Esophagus squamous epithelium (tissue), 5 donors: ENCODE data around the gene OR2L8. TPM values are rescaled to one million over a fixed set of nuclear protein-coding genes. Genes with fewer than 3 reads are reported as not detected.
"Not testable (repeated sequence)": the region's sequence is repeated elsewhere in the genome, so short reads cannot be mapped to it uniquely, and the experiment has no call there.

Source experiments
- DNase-seq: peaks from one replicate; lab custom pipeline; 2025; lab: John Stamatoyannopoulos, UW
- H3K27ac ChIP-seq, 4 donors: fragments of 200-600 bp; sonication (generic); one replicate each; pipeline ENCODE4 v1.5.1; 2016 to 2019; ENCODE audit warnings: mild to moderate bottlenecking in 1 of 4
- H3K27me3 ChIP-seq, 4 donors: fragments of 200-600 bp; sonication (generic); 1 replicate in 3 of 4; 2 replicates in 1 of 4; pipeline versions ENCODE4 v1.5.1 to v1.6.0; 2017 to 2021; ENCODE audit warnings: antibody characterized with exemption in 1 of 4
- H3K36me3 ChIP-seq, 3 donors: fragments of 200-600 bp; sonication (generic); one replicate each; pipeline ENCODE4 v1.5.1; 2016 to 2019
- H3K4me1 ChIP-seq, 3 donors: fragments of 200-600 bp; sonication (generic); one replicate each; pipeline ENCODE4 v1.5.1; 2017 to 2019
- H3K4me3 ChIP-seq, 4 donors: fragments of 200-600 bp; sonication (generic); 1 replicate in 3 of 4; 2 replicates in 1 of 4; pipeline ENCODE4 v1.5.1; 2016 to 2019; ENCODE audit warnings: mild to moderate bottlenecking in 2 of 4, moderate library complexity in 1 of 4
- H3K9me3 ChIP-seq, 3 donors: fragments of 200-600 bp; sonication (generic); one replicate each; pipeline ENCODE4 v1.5.1; 2016 to 2019
- CTCF ChIP-seq, 6 experiments: fragments of 450-650 bp in 4 of 6; fragments of 200-600 bp in 2 of 6; sonication (generic) in 2 of 6; IDR thresholded peaks; one replicate each; pipeline ENCODE4 v1.5.1; 2016 to 2019; ENCODE audit warnings: antibody characterized with exemption in 6 of 6, mild to moderate bottlenecking in 4 of 6, moderate library complexity in 4 of 6
- POLR2A ChIP-seq, 4 donors: fragments of 450-650 bp; IDR thresholded peaks; one replicate each; pipeline ENCODE4 v1.6.1; 2017; ENCODE audit warnings: antibody characterized with exemption in 4 of 4, mild to moderate bottlenecking in 4 of 4, moderate library complexity in 3 of 4
- WGBS, 2 donors: methylation state at CpG; one replicate each; pipeline ENCODE4 v1.1.5; 2018; 5-methylcytosine and 5-hydroxymethylcytosine counted together
- intact Hi-C: fragments of 100-400 bp; cut with DNase I; formaldehyde crosslinking; loops from one replicate; pipeline ENCODE4 v1.15.0; 2022
- total RNA-seq, 4 donors: library from RNA; depleted of rRNA; stranded (reverse); fragments of >200 nt; gene quantifications; one replicate each; pipeline ENCODE4 v1.1.0, GENCODE V29; 2016
- donor health status: DM: yes; HTN: yes; CAD: no.

The OR2L8 gene
- total RNA-seq, 4 donors from 2014 or later, result not detected

- no peaks in the 10 kb centered on the region for H3K9me3 ChIP-seq
- H3K4me3 ChIP-seq, result no peak within 1 kb of the TSS
- H3K27me3 ChIP-seq, result no peaks in the 10 kb centered on the region
- no peak for TF ChIP-seq CTCF (IDR thresholded peaks at IDR 0.05)
- TF ChIP-seq POLR2A (IDR thresholded peaks at IDR 0.05), result no peak
- intact Hi-C loops, result no loop called here
- no peak for DNase-seq
- no peaks in the 10 kb centered on the region for H3K4me1 ChIP-seq
- no peak within 1 kb of the TSS for H3K27ac ChIP-seq
- 84 to 91% methylated on average over 6 to 9 of the region's 9 CpGs for WGBS, 2 donors
- no peaks in the 10 kb centered on the region for H3K36me3 ChIP-seq
Observed at GRCh38 chr1:247924868-247925267, 23.8 kb upstream of the OR2L8 start, which contains the start of gene OR2AJ1. OR2AJ1 (plus strand) TSS chr1:247924889; CDS start chr1:247933769, 8,880 bp downstream.

- WGBS, 2 donors, result 94 to 96% methylated on average over 8 of the region's 8 CpGs
- Histone ChIP-seq H3K4me1 (no peaks in the 10 kb centered on the region), H3K9me3 (peaks cover 0 to 15% (median 6%) of the 10 kb centered on the region in 3 donors), H3K4me3 (no peak overlapping the region), H3K27ac (no peak overlapping the region), H3K27me3 (peaks cover 0 to 7% (median 0%) of the 10 kb centered on the region in 4 donors), H3K36me3 (no peaks in the 10 kb centered on the region)
- DNase-seq, result no peak
- intact Hi-C loops, result no loop called here
- TF ChIP-seq CTCF (IDR thresholded peaks at IDR 0.05) (no peak), POLR2A (IDR thresholded peaks at IDR 0.05) (no peak)
Observed at GRCh38 chr1:247933989-247934388, 14.7 kb upstream of the OR2L8 start.

- H3K4me1 ChIP-seq, result no peaks in the 10 kb centered on the region
- no peaks in the 10 kb centered on the region for H3K36me3 ChIP-seq
- WGBS, 2 donors, result 56 to 85% methylated on average over 2 to 3 of the region's 9 CpGs
- DNase-seq, result no peak
- peaks cover 0 to 7% (median 0%) of the 10 kb centered on the region in 4 donors for H3K27me3 ChIP-seq
- no peak for TF ChIP-seq CTCF (IDR thresholded peaks at IDR 0.05)
- TF ChIP-seq POLR2A (IDR thresholded peaks at IDR 0.05), result no peak
- no peak overlapping the region for H3K4me3 ChIP-seq
- intact Hi-C loops, result no loop called here
- H3K27ac ChIP-seq, result no peak overlapping the region
- H3K9me3 ChIP-seq, result peaks cover 0 to 15% (median 6%) of the 10 kb centered on the region in 3 donors
Observed at GRCh38 chr1:247935781-247936180, 12.9 kb upstream of the OR2L8 start.

GRCh38 chr1:247936415-247936814 lies 12.2 kb upstream of the OR2L8 start:
- Histone ChIP-seq H3K4me1 (no peaks in the 10 kb centered on the region), H3K9me3 (peaks cover 0 to 15% (median 6%) of the 10 kb centered on the region in 3 donors), H3K36me3 (no peaks in the 10 kb centered on the region), H3K4me3 (no peak overlapping the region), H3K27ac (no peak overlapping the region), H3K27me3 (peaks cover 0 to 7% (median 0%) of the 10 kb centered on the region in 4 donors)
- intact Hi-C loops, result no loop called here
- WGBS, 2 donors, result 92 to 96% methylated on average over 12 to 18 of the region's 18 CpGs
- DNase-seq, result no peak
- TF ChIP-seq POLR2A (IDR thresholded peaks at IDR 0.05) (no peak), CTCF (IDR thresholded peaks at IDR 0.05) (no peak)

GRCh38 chr1:247936965-247937734 lies 11.5 kb upstream of the OR2L8 start:
- H3K27ac ChIP-seq, intact Hi-C loops, H3K4me1 ChIP-seq, H3K36me3 ChIP-seq, H3K27me3 ChIP-seq: not testable (repeated sequence)
- peak; percentile 3 for DNase-seq
- H3K4me3 ChIP-seq, result peak overlapping the region in 2 of 4 donors; percentile 27 to 67
- H3K9me3 ChIP-seq, result peaks cover 0 to 15% (median 6%) of the 10 kb centered on the region in 3 donors
- 7 to 24% methylated on average over 3 to 4 of the region's 44 CpGs for WGBS, 2 donors
- TF ChIP-seq CTCF (IDR thresholded peaks at IDR 0.05), result peak in 5 of 6 experiments; percentile 20 to 87 (median 67)
